Fibroblast of skin of scalp (primary cell): ENCODE data around the gene MUC16. TPM values are rescaled to one million over a fixed set of nuclear protein-coding genes. Genes with fewer than 3 reads are reported as not detected.
"Not testable (repeated sequence)": the region's sequence is repeated elsewhere in the genome, so short reads cannot be mapped to it uniquely, and the experiment has no call there.

Experiments
- DNase-seq: peaks from one replicate; pipeline ENCODE4 v3.0.0-alpha.2; 2013
- polyA plus RNA-seq, 2 experiments: library from polyadenylated mRNA; unstranded; fragments of 120-200 nt; gene quantifications; one replicate each; pipeline ENCODE4 v1.2.1, GENCODE V29; 2013; ENCODE audit not compliant: insufficient read length in 2 of 2

MUC16 gene
- not detected for polyA plus RNA-seq (2013, experiment 1 of 2; ENCODE audit: insufficient read length)
- polyA plus RNA-seq (2013, experiment 2 of 2; ENCODE audit: insufficient read length) = not detected

GRCh38 chr19:9009935-9010651 is at the start of gene MUC16:
Gene MUC16, minus strand, starts transcription at chr19:9010409.
- DNase-seq = no peak

- no peak for DNase-seq
Measured at GRCh38 chr19:9058905-9059667, 48.9 kb upstream of the MUC16 start.

- no peak for DNase-seq
Measured at GRCh38 chr19:9057505-9058258, 47.5 kb upstream of the MUC16 start.

- not testable (repeated sequence) for DNase-seq
Measured at GRCh38 chr19:9056131-9056530, 45.9 kb upstream of the MUC16 start.

GRCh38 chr19:9054765-9055164 is 44.6 kb upstream of the MUC16 start:
- no peak for DNase-seq

- no peak for DNase-seq
Measured at GRCh38 chr19:9054207-9054606, 44.0 kb upstream of the MUC16 start.

GRCh38 chr19:9053674-9054073 is 43.5 kb upstream of the MUC16 start:
- DNase-seq = not testable (repeated sequence)

GRCh38 chr19:9052894-9053293 is 42.7 kb upstream of the MUC16 start:
- DNase-seq = no peak

- no peak for DNase-seq
Measured at GRCh38 chr19:9046694-9047093, 36.5 kb upstream of the MUC16 start.

- no peak for DNase-seq
Measured at GRCh38 chr19:9044449-9044848, 34.2 kb upstream of the MUC16 start.

- no peak for DNase-seq
Measured at GRCh38 chr19:9043524-9043923, 33.3 kb upstream of the MUC16 start.

GRCh38 chr19:9041023-9041422 is 30.8 kb upstream of the MUC16 start:
- no peak for DNase-seq

GRCh38 chr19:9040131-9040530 is 29.9 kb upstream of the MUC16 start:
- no peak for DNase-seq

- no peak for DNase-seq
Measured at GRCh38 chr19:9039728-9040127, 29.5 kb upstream of the MUC16 start.

GRCh38 chr19:9037400-9038062 is 27.3 kb upstream of the MUC16 start:
- DNase-seq = no peak

- no peak for DNase-seq
Measured at GRCh38 chr19:9032136-9032631, 22.0 kb upstream of the MUC16 start.

- no peak for DNase-seq
Measured at GRCh38 chr19:9018163-9018875, 8.1 kb upstream of the MUC16 start.

GRCh38 chr19:9014803-9015202 is 4.6 kb upstream of the MUC16 start:
- no peak for DNase-seq

GRCh38 chr19:9013988-9014387 is 3.8 kb upstream of the MUC16 start:
- DNase-seq = no peak

- no peak for DNase-seq
Measured at GRCh38 chr19:9011875-9012274, 1.7 kb upstream of the MUC16 start.

GRCh38 chr19:9010693-9011092 is 484 bp upstream of the MUC16 start:
- no peak for DNase-seq

GRCh38 chr19:9009431-9009830 is 778 bp downstream of the MUC16 start:
- no peak for DNase-seq
